WTC11 (cell line): ENCODE data around the gene LHPP. TPM values are rescaled to one million over a fixed set of nuclear protein-coding genes. Genes with fewer than 3 reads are reported as not detected.

ENCODE experiments used
- ATAC-seq: fragments of 200-7000 bp; cut with Tn5 transposase; 2 replicates; pipeline ENCODE4 v1.10.0; 2021; ENCODE audit warnings: mild to moderate bottlenecking, moderate library complexity
- CTCF ChIA-PET: fragments of 300-600 bp; sonication (Branson Sonifier 250); formaldehyde crosslinking; loops from one replicate; lab custom pipeline; 2021; ENCODE audit warnings: antibody characterized with exemption; lab: Charles Lee
- POLR2A ChIA-PET: fragments of 350-600 bp; sonication (Branson Sonifier 250); formaldehyde crosslinking; loops from one replicate; lab custom pipeline; 2021; ENCODE audit warnings: antibody characterized with exemption; lab: Charles Lee
- DNase-seq: peaks from one replicate; pipeline ENCODE4 v3.0.0; 2021; ENCODE audit warnings: low spot score
- H3K27ac Mint-ChIP-seq: 2 replicates; pipeline ENCODE4 v1.8.0; 2021; ENCODE audit warnings: mixed read lengths
- H3K27me3 Mint-ChIP-seq: 2 replicates; pipeline ENCODE4 v1.8.0; 2021; ENCODE audit warnings: low read depth, mild to moderate bottlenecking, moderate library complexity, mixed read lengths
- H3K36me3 Mint-ChIP-seq: 2 replicates; pipeline ENCODE4 v1.8.0; 2021; ENCODE audit warnings: mixed read lengths
- H3K4me1 Mint-ChIP-seq: 2 replicates; pipeline ENCODE4 v1.8.0; 2022; ENCODE audit warnings: mixed read lengths
- H3K4me3 Mint-ChIP-seq: 2 replicates; pipeline ENCODE4 v1.8.0; 2021; ENCODE audit warnings: mild to moderate bottlenecking, moderate library complexity, mixed read lengths
- H3K9me3 Mint-ChIP-seq: 2 replicates; pipeline ENCODE4 v1.8.0; 2021; ENCODE audit warnings: mixed read lengths
- CDX4 ChIP-seq: fragments of 250-450 bp; sonication (Bioruptor Pico); IDR thresholded peaks from 2 replicates; pipeline ENCODE4 v1.9.0; 2021; ENCODE audit warnings: moderate library complexity, mild to moderate bottlenecking, inconsistent platforms, borderline replicate concordance
- ETV6 ChIP-seq: sonication (generic); formaldehyde crosslinking; IDR thresholded peaks from 2 replicates; pipeline ENCODE4 v1.8.1; 2022; ENCODE audit warnings: mild to moderate bottlenecking, missing genetic modification reagents
- FOXK1 ChIP-seq: sonication (generic); formaldehyde crosslinking; IDR thresholded peaks from 2 replicates; pipeline ENCODE4 v1.8.0; 2022; ENCODE audit warnings: mild to moderate bottlenecking, moderate library complexity, missing genetic modification reagents
- FOXP1 ChIP-seq: sonication (generic); formaldehyde crosslinking; IDR thresholded peaks from 2 replicates; pipeline ENCODE4 v1.8.0; 2022; ENCODE audit warnings: missing genetic modification reagents, mild to moderate bottlenecking, moderate library complexity, borderline replicate concordance
- GABPB1 ChIP-seq: sonication (generic); formaldehyde crosslinking; IDR thresholded peaks from 2 replicates; pipeline ENCODE4 v1.8.1; 2023; ENCODE audit warnings: mild to moderate bottlenecking, missing genetic modification reagents
- GRHL2 ChIP-seq: fragments of 250-450 bp; sonication (Bioruptor Pico); IDR thresholded peaks from 2 replicates; pipeline ENCODE4 v1.8.0; 2022; ENCODE audit warnings: mild to moderate bottlenecking, moderate library complexity; ENCODE audit not compliant: insufficient replicate concordance, severe bottlenecking
- MYBL2 ChIP-seq: sonication (generic); formaldehyde crosslinking; IDR thresholded peaks from 2 replicates; pipeline ENCODE4 v1.8.1; 2023; ENCODE audit warnings: mild to moderate bottlenecking, moderate library complexity, missing genetic modification reagents
- OVOL2 ChIP-seq: fragments of 250-450 bp; sonication (Bioruptor Pico); IDR thresholded peaks from 2 replicates; pipeline ENCODE4 v1.9.0; 2021; ENCODE audit warnings: mild to moderate bottlenecking, borderline replicate concordance
- PREB ChIP-seq: sonication (generic); formaldehyde crosslinking; IDR thresholded peaks from 2 replicates; pipeline ENCODE4 v1.8.1; 2022; ENCODE audit warnings: mild to moderate bottlenecking, missing genetic modification reagents, moderate library complexity, borderline replicate concordance
- PRRX2 ChIP-seq: fragments of 250-450 bp; sonication (Bioruptor Pico); IDR thresholded peaks from 2 replicates; pipeline ENCODE4 v1.8.0; 2021; ENCODE audit warnings: mild to moderate bottlenecking
- RORB ChIP-seq: fragments of 250-450 bp; sonication (Bioruptor Pico); IDR thresholded peaks from 2 replicates; pipeline ENCODE4 v1.9.0; 2021; ENCODE audit warnings: mild to moderate bottlenecking
- ZNF423 ChIP-seq: fragments of 250-450 bp; sonication (Bioruptor Pico); IDR thresholded peaks from 2 replicates; pipeline ENCODE4 v2.1.2; 2022; ENCODE audit warnings: mild to moderate bottlenecking, moderate library complexity
- total RNA-seq: library from RNA; stranded (reverse); gene quantifications from 3 replicates; pipeline ENCODE4 v1.2.3, GENCODE V29; 2021
- TF ChIP-seq, protein P1 (sequence below): sonication (generic); formaldehyde crosslinking; IDR thresholded peaks from 2 replicates; pipeline ENCODE4 v1.8.0; 2022; ENCODE audit warnings: mild to moderate bottlenecking, missing genetic modification reagents
- TF ChIP-seq, protein P2 (sequence below): sonication (generic); formaldehyde crosslinking; IDR thresholded peaks from 2 replicates; pipeline ENCODE4 v1.8.0; 2023; ENCODE audit warnings: missing genetic modification reagents
- TF ChIP-seq, protein P3 (sequence below): fragments of 250-450 bp; sonication (Bioruptor Pico); conservative IDR thresholded peaks from 2 replicates; pipeline ENCODE4 v1.9.0; 2021; ENCODE audit warnings: mild to moderate bottlenecking
- TF ChIP-seq, protein P4 (sequence below): sonication (generic); formaldehyde crosslinking; IDR thresholded peaks from 2 replicates; pipeline ENCODE4 v1.8.1; 2022; ENCODE audit warnings: mild to moderate bottlenecking, moderate library complexity, missing genetic modification reagents
- TF ChIP-seq, protein P5 (sequence below): fragments of 250-450 bp; sonication (Bioruptor Pico); IDR thresholded peaks from 2 replicates; pipeline ENCODE4 v1.9.0; 2021; ENCODE audit warnings: mild to moderate bottlenecking

Gene LHPP
- total RNA-seq, 1 experiment from 2014 or later, result 33.2 TPM

- peaks cover 2% of the 10 kb centered on the region for H3K9me3 Mint-ChIP-seq
- POLR2A ChIA-PET, result no interaction called here
- TF ChIP-seq, protein P1, sequence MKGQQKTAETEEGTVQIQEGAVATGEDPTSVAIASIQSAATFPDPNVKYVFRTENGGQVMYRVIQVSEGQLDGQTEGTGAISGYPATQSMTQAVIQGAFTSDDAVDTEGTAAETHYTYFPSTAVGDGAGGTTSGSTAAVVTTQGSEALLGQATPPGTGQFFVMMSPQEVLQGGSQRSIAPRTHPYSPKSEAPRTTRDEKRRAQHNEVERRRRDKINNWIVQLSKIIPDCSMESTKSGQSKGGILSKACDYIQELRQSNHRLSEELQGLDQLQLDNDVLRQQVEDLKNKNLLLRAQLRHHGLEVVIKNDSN, result no peak
- no peaks in the 10 kb centered on the region for H3K27me3 Mint-ChIP-seq
- DNase-seq (no peak), ATAC-seq (no peak)
- H3K36me3 Mint-ChIP-seq, result peaks cover 15% of the 10 kb centered on the region
- CTCF ChIA-PET, result no interaction called here
- H3K4me1 Mint-ChIP-seq, result peaks cover 43% of the 10 kb centered on the region
- H3K27ac Mint-ChIP-seq, result peak overlapping the region; percentile 44; the same call in 1 of the 2 replicates
- no peak overlapping the region for H3K4me3 Mint-ChIP-seq
Measured at GRCh38 chr10:124480860-124481259, 19.2 kb downstream of the LHPP start.

DNA sequence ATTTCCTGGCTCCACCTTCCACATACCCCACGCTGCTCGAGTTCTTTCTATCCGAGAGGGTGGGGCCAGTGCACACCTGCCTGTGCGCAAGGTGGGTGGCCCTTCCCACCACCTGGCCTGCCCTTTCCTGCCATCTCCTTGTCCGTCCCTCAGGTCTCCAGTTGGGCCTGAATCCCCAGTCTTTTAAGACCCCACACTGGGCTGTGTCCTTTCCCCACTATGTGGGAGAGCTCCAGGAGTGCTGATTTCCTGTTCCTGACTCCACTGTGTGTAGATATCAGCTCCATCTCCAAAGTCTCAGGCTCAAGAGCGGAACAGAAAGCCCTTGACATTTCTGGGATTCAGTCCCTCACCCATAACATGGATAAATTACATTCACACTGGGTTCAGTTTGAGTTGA lies 20.1 kb downstream of the LHPP start:
- Mint-ChIP-seq H3K27me3 (no peaks in the 10 kb centered on the region), H3K4me3 (no peak overlapping the region), H3K4me1 (peaks cover 42% of the 10 kb centered on the region), H3K36me3 (peaks cover 24% of the 10 kb centered on the region), H3K9me3 (peaks cover 11% of the 10 kb centered on the region), H3K27ac (peak overlapping the region; percentile 75)
- ATAC-seq (peak; percentile 18; the same call in 1 of the 2 replicates), DNase-seq (no peak)
- ChIA-PET CTCF (no interaction called here), POLR2A (interaction anchor here (0.5 kb wide), 1 partner anchor 9 kb away, joined by 3 read pairs; no protein-coding TSS in a partner anchor)
- TF ChIP-seq, protein P2, sequence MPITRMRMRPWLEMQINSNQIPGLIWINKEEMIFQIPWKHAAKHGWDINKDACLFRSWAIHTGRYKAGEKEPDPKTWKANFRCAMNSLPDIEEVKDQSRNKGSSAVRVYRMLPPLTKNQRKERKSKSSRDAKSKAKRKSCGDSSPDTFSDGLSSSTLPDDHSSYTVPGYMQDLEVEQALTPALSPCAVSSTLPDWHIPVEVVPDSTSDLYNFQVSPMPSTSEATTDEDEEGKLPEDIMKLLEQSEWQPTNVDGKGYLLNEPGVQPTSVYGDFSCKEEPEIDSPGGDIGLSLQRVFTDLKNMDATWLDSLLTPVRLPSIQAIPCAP (CRISPR knock-in tag), result no peak
- peak; percentile 91 for TF ChIP-seq ZNF423

GRCh38 chr10:124482236-124482800 lies 20.7 kb downstream of the LHPP start:
- Mint-ChIP-seq H3K9me3 (peaks cover 17% of the 10 kb centered on the region), H3K27ac (peak overlapping the region; percentile 1; the same call in 1 of the 2 replicates), H3K36me3 (peaks cover 30% of the 10 kb centered on the region), H3K4me3 (no peak overlapping the region), H3K4me1 (peaks cover 40% of the 10 kb centered on the region), H3K27me3 (no peaks in the 10 kb centered on the region)
- no peak for DNase-seq
- CTCF ChIA-PET, result no interaction called here
- TF ChIP-seq ETV6 (CRISPR knock-in tag), result no peak
- TF ChIP-seq ZNF423, result no peak
- TF ChIP-seq FOXP1 (CRISPR knock-in tag), result no peak
- no peak for TF ChIP-seq PREB
- TF ChIP-seq, protein P1, result no peak
- no peak for TF ChIP-seq FOXK1 (CRISPR knock-in tag)
- no peak for TF ChIP-seq CDX4 (CRISPR knock-in tag)
- TF ChIP-seq, protein P3, sequence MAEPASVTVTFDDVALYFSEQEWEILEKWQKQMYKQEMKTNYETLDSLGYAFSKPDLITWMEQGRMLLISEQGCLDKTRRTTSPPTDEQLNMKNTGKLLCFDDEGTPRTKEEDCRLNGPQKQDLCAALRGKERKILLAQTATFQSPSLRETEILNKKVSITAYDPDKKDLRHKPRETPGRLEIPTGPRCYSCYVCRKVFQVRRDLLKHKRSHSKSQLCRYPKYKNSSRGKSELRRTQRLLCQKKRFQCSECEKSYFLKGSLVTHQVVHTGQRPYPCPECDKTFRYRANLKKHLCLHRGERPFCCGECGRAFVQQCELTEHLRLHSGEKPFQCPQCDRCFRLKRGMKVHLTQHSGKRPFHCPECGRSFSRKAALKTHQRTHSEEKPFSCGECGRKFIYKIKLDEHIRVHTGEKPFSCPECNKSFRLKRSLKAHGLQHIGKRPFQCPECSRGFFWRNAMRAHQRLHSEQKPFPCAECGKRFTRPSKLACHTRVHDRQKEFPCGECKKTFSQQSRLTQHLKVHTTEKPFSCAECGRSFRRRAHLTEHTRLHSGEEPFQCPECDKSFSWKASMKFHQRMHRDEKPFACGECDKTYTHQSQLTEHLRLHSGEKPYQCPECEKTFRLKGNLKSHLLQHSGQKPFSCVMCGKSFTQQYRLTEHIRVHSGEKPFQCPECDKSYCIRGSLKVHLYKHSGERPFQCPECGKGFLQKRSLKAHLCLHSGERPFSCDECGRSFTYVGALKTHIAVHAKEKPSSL (CRISPR knock-in tag), result no peak
- no peak for TF ChIP-seq OVOL2 (CRISPR knock-in tag)
- no peak for TF ChIP-seq PRRX2 (CRISPR knock-in tag)
- POLR2A ChIA-PET, result no interaction called here
- no peak for ATAC-seq

DNA sequence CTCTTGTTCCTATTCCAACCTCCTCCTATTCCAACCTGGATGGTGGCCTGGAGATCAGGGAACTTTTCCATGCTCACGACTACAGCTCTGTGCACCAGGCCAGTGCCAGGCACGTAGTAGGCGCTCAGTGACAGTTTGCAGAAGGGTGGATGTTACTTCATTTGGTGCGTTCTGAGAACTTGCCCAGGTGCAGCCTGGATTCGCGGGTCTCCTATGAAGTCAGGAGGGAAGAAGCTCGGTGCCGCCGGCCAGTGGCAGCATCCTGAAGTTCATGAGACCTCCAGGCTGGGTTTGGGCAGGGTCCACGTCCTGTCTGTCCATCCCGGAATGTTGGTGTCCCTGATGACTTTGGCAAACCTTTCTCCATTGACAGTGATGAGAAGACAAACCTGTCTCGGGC lies 21.3 kb downstream of the LHPP start:
- CTCF ChIA-PET, result no interaction called here
- TF ChIP-seq RORB (CRISPR knock-in tag) (no peak), MYBL2 (no peak), GABPB1 (CRISPR knock-in tag) (no peak), GRHL2 (CRISPR knock-in tag) (no peak)
- TF ChIP-seq, protein P1, result no peak
- TF ChIP-seq, protein P4, sequence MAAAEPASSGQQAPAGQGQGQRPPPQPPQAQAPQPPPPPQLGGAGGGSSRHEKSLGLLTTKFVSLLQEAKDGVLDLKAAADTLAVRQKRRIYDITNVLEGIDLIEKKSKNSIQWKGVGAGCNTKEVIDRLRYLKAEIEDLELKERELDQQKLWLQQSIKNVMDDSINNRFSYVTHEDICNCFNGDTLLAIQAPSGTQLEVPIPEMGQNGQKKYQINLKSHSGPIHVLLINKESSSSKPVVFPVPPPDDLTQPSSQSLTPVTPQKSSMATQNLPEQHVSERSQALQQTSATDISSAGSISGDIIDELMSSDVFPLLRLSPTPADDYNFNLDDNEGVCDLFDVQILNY, result no peak
- TF ChIP-seq, protein P5, sequence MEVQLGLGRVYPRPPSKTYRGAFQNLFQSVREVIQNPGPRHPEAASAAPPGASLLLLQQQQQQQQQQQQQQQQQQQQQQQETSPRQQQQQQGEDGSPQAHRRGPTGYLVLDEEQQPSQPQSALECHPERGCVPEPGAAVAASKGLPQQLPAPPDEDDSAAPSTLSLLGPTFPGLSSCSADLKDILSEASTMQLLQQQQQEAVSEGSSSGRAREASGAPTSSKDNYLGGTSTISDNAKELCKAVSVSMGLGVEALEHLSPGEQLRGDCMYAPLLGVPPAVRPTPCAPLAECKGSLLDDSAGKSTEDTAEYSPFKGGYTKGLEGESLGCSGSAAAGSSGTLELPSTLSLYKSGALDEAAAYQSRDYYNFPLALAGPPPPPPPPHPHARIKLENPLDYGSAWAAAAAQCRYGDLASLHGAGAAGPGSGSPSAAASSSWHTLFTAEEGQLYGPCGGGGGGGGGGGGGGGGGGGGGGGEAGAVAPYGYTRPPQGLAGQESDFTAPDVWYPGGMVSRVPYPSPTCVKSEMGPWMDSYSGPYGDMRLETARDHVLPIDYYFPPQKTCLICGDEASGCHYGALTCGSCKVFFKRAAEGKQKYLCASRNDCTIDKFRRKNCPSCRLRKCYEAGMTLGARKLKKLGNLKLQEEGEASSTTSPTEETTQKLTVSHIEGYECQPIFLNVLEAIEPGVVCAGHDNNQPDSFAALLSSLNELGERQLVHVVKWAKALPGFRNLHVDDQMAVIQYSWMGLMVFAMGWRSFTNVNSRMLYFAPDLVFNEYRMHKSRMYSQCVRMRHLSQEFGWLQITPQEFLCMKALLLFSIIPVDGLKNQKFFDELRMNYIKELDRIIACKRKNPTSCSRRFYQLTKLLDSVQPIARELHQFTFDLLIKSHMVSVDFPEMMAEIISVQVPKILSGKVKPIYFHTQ (CRISPR knock-in tag), result no peak

More for the DNA sequence above, 21.3 kb downstream of the LHPP start:
- ATAC-seq, result no peak
- no peak for DNase-seq
- POLR2A ChIA-PET, result no interaction called here
- Mint-ChIP-seq H3K4me3 (no peak overlapping the region), H3K9me3 (peaks cover 17% of the 10 kb centered on the region), H3K27ac (peak overlapping the region; percentile 1; the same call in 1 of the 2 replicates), H3K36me3 (peaks cover 36% of the 10 kb centered on the region), H3K27me3 (no peaks in the 10 kb centered on the region), H3K4me1 (peaks cover 35% of the 10 kb centered on the region)
